ENCODE measurements around the gene TTC3.

TTC3 gene

GRCh38 chr21:37155186-37155585 is 82.1 kb downstream of the TTC3 start:
- no peak for DNase-seq

GRCh38 chr21:37157938-37158337 is 84.9 kb downstream of the TTC3 start:
- no peak for DNase-seq

- no peak for DNase-seq
These were observed 86.2 kb downstream of the TTC3 start for GRCh38 chr21:37159053-37159776.

- DNase-seq, result no peak
These were observed 86.9 kb downstream of the TTC3 start for GRCh38 chr21:37159949-37160348.

- DNase-seq, result no peak
These were observed 91.7 kb downstream of the TTC3 start for GRCh38 chr21:37164742-37165141.

- no peak for DNase-seq
These were observed 92.5 kb downstream of the TTC3 start for GRCh38 chr21:37165586-37165985.

GRCh38 chr21:37166733-37167132 is 93.7 kb downstream of the TTC3 start:
- DNase-seq, result peak in 1 of 2 donors; percentile 24

- no peak for DNase-seq
These were observed 95.6 kb downstream of the TTC3 start for GRCh38 chr21:37168666-37169065.

- DNase-seq, result no peak
These were observed 99.6 kb downstream of the TTC3 start for GRCh38 chr21:37172646-37173045.

- no peak for DNase-seq
These were observed 103.7 kb downstream of the TTC3 start for GRCh38 chr21:37176716-37177115.

- DNase-seq, result no peak
These were observed 108.0 kb downstream of the TTC3 start for GRCh38 chr21:37181059-37181458.

GRCh38 chr21:37182222-37182621 is 109.2 kb downstream of the TTC3 start:
- DNase-seq, result no peak

- DNase-seq, result no peak
These were observed 110.7 kb downstream of the TTC3 start for GRCh38 chr21:37183749-37184148.

GRCh38 chr21:37184784-37185593 is 111.9 kb downstream of the TTC3 start:
- DNase-seq, result no peak

GRCh38 chr21:37186983-37187382 is 113.9 kb downstream of the TTC3 start:
- no peak for DNase-seq

GRCh38 chr21:37188825-37189224 is 115.8 kb downstream of the TTC3 start:
- DNase-seq, result no peak

- no peak for DNase-seq
These were observed 119.0 kb downstream of the TTC3 start for GRCh38 chr21:37192019-37192418.

- DNase-seq, result no peak
These were observed 120.0 kb downstream of the TTC3 start for GRCh38 chr21:37193006-37193405.

GRCh38 chr21:37193676-37194075 is 120.6 kb downstream of the TTC3 start:
- DNase-seq, result no peak

- DNase-seq, result no peak
These were observed 122.0 kb downstream of the TTC3 start for GRCh38 chr21:37195059-37195458.

GRCh38 chr21:37195610-37196009 is 122.6 kb downstream of the TTC3 start:
- no peak for DNase-seq

- DNase-seq, result no peak
These were observed 123.8 kb downstream of the TTC3 start for GRCh38 chr21:37196847-37197246.

GRCh38 chr21:37197746-37198145 is 124.7 kb downstream of the TTC3 start:
- no peak for DNase-seq

Measured in CD4-positive, alpha-beta T cell treated with Interferon alpha-2 for 1 hour (primary cell).